ENCODE data around the gene MCM10.

MCM10 gene

DNA sequence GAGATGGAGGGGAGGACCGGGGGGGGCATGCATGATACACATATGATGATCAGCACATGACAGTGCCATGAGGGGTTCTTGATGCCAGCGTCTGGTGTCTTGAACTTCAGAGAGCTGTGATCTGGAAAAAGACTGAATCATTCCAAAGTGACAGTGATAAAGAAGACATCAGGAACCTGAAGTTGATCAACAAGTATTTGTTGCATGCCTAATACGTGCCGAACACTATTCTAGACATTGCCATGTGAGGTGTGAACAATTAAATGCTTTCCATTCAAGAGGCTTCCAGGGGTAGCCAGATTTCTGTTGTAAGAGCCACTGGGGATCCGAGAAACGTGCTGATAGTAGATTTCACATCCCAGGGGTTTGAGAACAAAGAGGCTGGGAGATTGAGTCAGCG lies 6.2 kb downstream of the MCM10 start:
- DNase-seq: no peak

- peak; percentile 69 for DNase-seq
Observed at GRCh38 chr10:13168781-13169180, 7.4 kb downstream of the MCM10 start.

DNA sequence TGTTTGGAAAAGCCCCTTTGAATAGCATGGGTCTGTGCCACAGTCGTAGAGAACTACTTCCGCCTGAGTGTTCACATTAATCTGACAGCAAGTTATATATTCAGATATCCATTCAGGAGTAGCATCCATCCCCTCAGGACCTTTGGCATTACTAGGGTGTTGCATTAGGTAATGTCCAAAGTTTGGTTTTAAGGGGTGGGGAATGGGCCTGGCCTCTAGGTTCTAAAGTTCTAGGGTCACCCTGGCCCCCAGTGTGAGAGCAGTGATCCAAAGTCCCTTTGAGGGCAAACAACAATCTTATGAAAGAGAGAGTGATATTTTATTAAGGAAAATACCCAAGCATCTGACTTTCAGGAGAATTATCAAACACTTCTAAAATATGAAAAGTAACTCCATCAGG lies 12.3 kb downstream of the MCM10 start:
- DNase-seq: no peak

- no peak for DNase-seq
Observed at GRCh38 chr10:13180788-13181187, 19.4 kb downstream of the MCM10 start.

DNA sequence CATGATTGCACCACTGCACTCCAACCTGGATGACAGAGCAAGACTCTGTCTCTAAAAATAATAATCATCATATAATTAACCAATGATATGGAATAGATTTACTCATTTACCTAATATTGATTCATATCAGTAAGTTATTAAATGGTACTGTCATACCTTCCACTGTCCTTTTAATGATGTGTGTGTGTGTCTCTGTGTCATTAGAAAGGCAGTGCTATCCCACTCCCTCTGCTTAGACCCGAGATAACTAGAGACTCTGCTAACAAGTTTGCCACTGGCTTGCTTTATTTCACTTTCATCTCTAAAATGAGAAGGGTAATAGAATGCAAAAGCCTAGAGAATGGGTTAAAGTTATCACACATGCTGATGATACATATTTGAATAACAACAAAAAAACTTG lies 21.1 kb downstream of the MCM10 start:
- DNase-seq: no peak

DNA sequence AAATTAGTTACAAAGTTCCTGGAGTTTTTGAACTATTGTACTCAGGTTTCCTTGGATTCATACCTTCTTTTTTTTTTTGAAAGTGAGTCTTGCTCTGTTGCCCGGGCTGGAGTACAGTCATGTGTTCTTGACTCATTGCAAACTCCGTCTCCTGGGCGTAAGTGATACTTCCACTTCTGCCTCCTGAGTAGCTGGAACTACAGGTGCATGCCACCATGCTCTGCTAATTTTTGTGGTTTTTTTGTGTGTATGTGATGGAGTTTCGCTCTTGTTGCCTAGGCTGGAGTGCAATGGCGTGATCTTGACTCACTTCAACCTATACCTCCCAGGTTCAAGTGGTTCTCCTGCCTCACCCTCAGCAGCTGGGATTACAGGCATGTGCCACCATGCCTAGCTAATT lies 22.3 kb downstream of the MCM10 start:
- DNase-seq: no peak

- no peak for DNase-seq
Observed at GRCh38 chr10:13184276-13184675, 22.9 kb downstream of the MCM10 start.

DNA sequence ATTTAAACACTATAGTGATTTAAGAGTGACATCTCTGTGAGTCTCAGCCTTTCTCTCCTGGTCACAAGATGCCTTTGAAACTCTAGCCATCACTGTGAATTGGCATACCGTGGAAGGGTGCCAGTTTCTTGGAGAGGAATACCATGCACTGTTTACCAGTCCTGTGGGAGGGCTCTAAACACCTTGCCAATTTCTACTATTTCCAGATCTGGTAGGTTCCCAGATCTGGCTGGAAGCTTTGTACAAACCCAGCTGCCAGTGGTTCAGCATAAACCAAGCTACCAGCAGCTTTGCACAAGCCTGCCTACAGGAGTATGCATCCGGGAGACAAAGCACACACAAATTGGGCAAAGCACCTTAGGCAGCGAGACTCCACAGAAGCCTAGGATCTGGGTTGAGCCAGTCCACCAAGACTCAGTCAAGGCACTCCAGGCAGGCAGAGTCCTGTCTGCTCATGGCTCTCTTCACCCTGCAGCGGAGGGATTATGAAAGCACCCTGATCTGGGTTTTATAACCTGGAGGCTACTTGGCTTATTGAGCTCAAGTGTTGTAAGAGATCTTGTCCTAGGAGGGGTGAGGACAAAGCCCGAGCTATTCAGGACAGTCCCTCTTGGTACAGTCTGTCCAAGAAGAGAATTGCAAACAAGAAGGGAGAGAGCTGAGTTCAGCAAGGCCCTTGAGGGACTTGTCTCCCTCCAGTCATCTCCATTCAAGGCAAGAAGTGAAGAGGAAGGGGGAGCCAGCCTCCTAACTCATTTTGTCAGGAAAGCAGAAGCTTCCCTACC lies 23.6 kb downstream of the MCM10 start:
- no peak for DNase-seq

GRCh38 chr10:13187135-13187534 lies 25.8 kb downstream of the MCM10 start:
- no peak for DNase-seq

- no peak for DNase-seq
Observed at GRCh38 chr10:13188593-13188992, 27.2 kb downstream of the MCM10 start.

DNA sequence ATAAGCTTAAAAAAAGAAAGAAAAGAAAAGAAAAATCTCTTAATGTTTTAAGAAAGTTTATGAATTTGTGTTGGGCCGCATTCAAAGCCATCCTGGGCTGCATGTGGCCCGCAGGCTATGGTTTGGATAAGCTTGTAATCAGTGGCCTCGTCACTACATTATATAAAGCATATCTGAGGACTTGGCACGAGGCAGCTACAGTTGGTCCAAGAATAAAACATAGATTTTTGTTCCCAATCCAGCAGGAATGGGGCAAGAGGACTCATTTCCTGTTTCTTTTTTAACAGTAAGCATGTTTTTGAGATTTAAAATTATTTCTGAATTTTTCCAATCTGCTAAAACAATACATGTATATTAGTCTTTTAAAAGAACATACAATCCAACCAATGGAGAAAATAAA lies 28.6 kb downstream of the MCM10 start:
- DNase-seq: peak; percentile 4

DNA sequence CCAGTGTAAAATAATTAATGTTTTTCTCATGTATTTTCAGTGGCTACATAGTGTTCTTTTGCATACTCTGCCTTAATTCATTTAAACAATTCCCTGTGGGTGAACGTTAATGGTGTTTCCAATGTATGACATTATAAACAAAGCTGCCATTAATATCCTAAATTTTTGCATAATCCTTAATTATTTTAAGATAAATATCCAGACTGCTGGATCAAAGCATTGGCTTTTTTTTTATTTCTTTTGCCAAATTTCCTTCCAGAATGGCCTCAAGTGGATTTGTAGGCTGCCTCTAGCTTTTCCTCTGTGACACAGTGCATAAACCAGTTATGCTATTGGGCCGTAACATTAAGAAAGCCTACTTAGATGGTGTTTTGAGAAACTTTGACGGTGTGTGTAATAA lies 29.5 kb downstream of the MCM10 start:
- no peak for DNase-seq

GRCh38 chr10:13191362-13191761 lies 30.0 kb downstream of the MCM10 start:
- no peak for DNase-seq

- DNase-seq: no peak
Observed at GRCh38 chr10:13193637-13194036, 32.3 kb downstream of the MCM10 start.

DNA sequence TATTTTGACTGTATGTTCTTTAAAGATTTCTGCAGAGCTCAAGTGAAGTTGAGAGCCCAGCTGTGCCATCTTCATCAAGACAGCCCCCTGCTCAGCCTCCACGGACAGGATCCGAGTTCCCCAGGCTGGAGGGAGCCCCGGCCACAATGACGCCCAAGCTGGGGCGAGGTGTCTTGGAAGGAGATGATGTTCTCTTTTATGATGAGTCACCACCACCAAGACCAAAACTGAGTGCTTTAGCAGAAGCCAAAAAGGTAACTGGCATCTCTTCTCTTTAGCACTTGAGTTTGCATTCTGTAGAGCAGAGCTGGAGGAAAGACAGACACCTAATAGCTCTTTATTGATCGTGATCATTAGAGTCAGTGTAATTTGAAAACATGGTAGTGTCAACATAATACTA lies 33.7 kb downstream of the MCM10 start:
- DNase-seq: no peak

- no peak for DNase-seq
Observed at GRCh38 chr10:13201132-13201531, 39.8 kb downstream of the MCM10 start.

DNA sequence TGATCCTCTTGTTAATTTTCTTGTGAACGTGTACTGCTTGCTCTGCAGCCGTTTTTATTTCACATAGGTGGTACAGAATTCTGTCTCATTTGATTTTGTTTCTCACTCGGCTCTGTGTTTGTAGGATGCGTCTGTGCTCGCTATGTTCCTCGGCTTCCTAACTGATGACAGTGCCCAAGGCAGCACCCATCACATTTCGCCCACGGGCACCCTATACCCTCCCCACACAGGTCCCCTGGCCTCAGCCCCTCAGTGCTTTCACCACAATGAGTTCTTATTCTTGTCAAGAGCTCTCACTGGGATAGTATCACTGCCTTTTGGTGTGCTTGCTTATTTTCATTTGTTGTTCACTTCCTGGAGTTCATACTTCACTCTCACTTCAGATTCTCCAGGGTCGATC lies 44.7 kb downstream of the MCM10 start:
- no peak for DNase-seq

DNA sequence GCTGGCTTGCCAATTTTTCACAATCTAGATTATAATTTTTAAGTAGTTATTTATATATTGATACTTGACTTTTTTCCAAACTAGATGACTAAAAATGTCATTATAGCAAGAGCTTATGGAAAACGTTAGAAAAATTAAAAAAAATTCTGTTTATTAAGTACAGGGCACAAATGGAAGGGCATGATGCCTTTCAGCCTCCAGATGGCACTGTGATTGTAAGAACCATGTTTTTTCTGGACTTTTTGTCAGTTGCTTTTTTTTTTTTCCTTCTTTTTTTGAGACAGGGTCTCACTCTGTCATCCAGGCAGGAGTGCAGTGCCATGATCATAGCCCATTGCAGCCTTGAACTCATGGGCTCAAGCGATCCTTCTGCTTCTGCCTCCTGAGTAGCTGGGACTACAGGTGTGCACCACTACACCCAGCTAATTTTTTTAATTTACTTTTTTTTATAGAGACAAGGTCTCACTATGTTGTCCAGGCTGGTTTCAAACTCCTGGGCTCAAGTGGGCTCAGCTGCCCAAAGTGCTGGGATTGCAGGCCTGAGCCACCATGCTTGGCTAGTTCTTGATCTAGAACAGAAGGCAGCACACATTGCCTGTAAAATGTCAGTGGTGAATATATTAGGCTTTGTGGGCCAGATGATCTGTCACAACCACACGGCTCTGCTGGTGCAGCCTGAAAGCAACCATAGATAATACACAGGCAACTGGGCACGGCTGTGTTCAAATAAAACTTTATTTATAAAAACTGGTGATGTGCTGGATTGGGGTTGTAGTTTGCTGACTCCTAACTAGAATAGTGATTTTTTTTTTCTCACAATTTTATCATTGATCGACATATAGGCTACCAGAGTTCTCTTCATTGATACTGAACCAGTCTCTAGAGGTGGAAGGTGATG lies 45.4 kb downstream of the MCM10 start:
- DNase-seq: peak; percentile 46

DNA sequence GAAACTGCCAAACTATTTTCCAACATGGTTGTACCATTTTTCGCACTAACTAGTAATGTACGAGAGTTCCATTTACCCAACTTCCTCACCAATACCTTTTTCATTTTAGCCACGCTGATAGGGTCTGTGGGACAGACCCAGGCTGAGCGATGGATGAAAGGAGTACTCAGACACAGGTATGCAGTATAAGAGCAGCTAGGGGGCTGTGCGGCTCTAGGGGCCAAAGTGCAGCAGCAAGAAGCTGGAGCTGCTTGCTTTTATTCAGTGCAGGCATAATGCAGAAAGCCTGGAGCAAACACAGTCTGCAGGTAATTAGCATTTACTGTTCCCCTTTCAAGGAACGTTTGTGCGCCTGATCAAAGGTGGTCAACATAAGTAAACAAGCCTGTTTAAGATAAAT lies 51.8 kb downstream of the MCM10 start:
- DNase-seq: no peak

DNA sequence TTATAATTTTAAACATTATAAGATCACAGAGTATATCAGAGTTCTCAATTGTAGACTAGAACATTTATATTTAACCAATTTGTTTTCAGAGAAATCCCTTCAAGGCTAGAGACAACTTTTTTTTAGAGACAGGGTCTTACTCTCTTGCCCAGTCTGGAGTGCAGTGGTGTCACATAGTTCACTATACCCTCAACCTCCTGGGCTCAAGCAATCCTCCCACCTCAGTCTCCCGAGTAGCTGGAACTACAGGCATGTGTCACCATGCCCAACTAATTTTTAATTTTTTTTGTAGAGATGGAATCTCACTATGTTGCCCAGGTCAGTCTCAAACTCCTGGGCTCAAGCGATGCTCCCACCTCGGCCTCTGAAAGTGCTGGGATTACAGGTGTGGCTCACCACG lies 57.5 kb downstream of the MCM10 start:
- no peak for DNase-seq

DNA sequence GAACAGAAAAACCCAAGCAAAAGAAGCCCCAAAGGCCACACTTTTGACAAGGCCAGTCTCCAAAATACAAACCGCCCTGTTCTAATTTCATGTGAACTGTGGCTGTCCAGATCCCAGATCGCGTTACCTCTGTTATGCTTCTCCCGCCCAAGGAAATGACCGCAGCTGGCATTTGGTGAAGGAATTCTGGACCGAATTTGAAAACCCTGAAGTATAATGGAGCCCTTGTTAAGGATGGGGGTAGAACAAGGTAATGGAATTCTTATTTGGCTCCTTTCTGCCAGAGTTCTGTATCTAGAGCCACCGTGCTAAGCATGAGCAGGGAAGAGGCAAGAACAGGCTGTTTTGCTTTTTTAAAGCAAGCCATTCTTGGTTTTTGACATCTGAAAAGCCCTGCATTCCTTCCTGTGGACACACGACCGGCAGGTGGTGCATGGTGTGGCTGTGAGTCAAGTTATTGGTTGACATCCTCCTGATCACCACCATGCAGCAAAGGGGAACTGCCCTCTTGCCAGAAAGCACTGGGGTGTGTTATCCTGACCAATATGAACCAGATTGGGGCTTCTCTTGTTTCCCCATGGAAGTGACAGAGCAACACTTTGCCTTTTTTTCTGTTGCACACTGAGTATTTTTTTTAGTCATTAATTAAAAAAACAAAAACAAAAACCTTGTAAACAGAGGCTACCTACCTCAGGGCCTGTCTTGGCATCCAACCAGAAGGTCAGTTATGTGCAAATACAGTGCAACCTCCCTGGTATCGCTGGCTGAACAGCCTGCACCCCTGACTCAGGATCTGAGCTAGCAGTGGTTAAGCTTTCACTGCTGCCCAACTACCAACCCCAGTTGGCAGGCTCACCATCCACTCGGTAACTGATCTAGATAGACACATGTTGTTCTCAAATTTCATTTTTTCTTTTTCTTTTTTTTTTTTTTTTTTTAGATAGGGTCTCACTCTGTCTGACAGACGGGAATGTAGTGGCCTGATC lies 58.6 kb downstream of the MCM10 start:
- no peak for DNase-seq

DNA sequence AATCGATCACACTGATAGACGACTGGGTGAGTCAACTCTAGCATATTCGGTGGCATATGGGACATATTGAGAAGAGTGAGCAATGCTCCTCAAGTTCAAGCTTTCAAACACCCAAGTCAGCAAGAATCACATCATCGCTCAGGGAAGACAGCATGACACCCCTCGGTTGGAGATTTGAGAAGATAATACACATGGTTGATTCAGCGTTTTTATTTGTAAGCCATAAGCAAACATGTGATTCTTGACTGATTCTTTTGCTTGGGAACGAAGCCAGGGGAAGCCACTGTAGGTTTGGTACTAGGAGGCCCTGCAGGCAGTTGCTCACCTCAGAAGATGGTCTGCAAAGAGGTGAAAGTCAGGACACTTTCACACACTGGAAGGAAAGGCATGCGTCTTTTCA lies 60.2 kb downstream of the MCM10 start:
- no peak for DNase-seq

DNA sequence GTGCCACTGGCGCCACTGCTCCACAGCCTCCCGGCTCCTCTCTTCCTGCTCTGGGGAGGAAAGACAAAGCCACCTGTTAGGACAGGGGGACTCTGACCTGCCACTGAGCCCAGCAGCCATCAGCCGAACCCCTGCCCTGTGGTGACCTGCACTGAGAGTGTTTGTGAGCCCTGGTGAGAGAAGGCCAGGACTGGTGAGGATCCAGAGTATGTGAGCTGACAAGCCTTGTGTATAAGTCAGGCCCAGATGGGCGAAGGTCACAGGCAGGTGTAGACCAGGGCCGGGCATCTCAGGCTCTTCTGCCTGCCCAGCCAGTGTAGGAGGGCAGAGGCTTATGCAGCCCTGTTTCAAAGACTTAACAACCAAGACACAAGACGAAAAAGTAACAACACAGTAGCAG lies 60.8 kb downstream of the MCM10 start:
- DNase-seq: no peak

Measured in eye (tissue), 1 donor.